Measurements from ENCODE around the gene REG3G. TPM values are rescaled to one million over a fixed set of nuclear protein-coding genes. Genes with fewer than 3 reads are reported as not detected.
"Not testable (repeated sequence)": the region's sequence is repeated elsewhere in the genome, so short reads cannot be mapped to it uniquely, and the experiment has no call there.

The REG3G gene
- total RNA-seq, 2 donors from 2014 or later = not detected

DNA sequence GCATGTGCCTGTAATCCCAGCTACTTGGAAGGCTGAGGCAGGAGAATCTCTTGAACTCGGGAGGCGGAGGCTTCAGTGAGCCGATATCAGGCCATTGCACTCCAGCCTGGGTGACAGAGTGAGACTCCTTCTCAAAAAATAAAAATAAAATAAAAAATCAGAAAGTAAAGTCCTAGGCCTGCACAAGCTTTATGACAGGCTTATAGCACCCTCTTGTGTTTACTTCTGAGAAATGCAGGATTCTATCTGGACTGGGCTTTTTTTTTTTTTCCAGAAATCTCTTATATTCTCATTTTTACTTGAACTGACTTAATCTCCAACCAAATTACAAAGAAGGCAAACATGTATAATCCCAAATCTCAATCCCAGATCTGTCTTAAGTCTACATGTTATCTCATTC lies 26.1 kb upstream of the REG3G start:
- Mint-ChIP-seq H3K4me1 (no peaks in the 10 kb centered on the region), H3K27me3 (peaks cover 6% of the 10 kb centered on the region), H3K4me3 (no peak overlapping the region), H3K9me3 (peaks cover 14% of the 10 kb centered on the region), H3K27ac (no peak overlapping the region), H3K36me3 (ENCODE audit: low read depth) (no peaks in the 10 kb centered on the region)
- no peak for ATAC-seq (replicated peaks)

- Mint-ChIP-seq H3K36me3 (ENCODE audit: low read depth) (no peaks in the 10 kb centered on the region), H3K27me3 (peaks cover 1% of the 10 kb centered on the region), H3K27ac (no peak overlapping the region), H3K4me3 (no peak overlapping the region), H3K9me3 (peaks cover 13% of the 10 kb centered on the region), H3K4me1 (no peaks in the 10 kb centered on the region)
- no peak for ATAC-seq (replicated peaks)
These were observed 25.4 kb upstream of the REG3G start for GRCh38 chr2:79000008-79000576.

DNA sequence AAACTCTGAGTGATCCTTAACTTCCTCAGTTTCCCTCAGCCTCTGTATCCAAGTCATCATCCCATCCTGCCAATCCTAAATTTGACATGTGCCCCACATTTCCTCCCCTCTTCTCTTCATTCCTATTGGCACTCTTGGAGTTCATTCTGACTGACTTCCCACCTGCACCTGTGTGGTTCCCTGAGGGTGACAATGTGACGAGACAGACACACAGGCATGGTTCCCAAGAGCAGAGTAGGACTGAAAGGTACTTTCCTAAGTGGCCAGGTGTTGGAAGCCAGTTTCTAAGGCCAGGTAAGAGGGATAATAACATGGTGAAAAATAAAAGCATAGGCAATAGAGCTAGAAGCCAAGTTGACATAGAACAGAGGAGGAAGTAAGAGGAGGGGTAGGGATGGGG lies 24.2 kb upstream of the REG3G start:
- H3K9me3 Mint-ChIP-seq = peaks cover 13% of the 10 kb centered on the region
- H3K36me3 Mint-ChIP-seq (ENCODE audit: low read depth) = no peaks in the 10 kb centered on the region
- no peak overlapping the region for H3K4me3 Mint-ChIP-seq
- ATAC-seq (replicated peaks) = no peak
- no peak overlapping the region for H3K27ac Mint-ChIP-seq
- no peaks in the 10 kb centered on the region for H3K27me3 Mint-ChIP-seq
- H3K4me1 Mint-ChIP-seq = no peaks in the 10 kb centered on the region

- H3K27me3 Mint-ChIP-seq = no peaks in the 10 kb centered on the region
- H3K27ac Mint-ChIP-seq = no peak overlapping the region
- H3K4me3 Mint-ChIP-seq = no peak overlapping the region
- ATAC-seq (replicated peaks) = no peak
- H3K4me1 Mint-ChIP-seq = no peaks in the 10 kb centered on the region
- H3K9me3 Mint-ChIP-seq = peaks cover 23% of the 10 kb centered on the region
- H3K36me3 Mint-ChIP-seq (ENCODE audit: low read depth) = no peaks in the 10 kb centered on the region
These were observed 20.8 kb upstream of the REG3G start for GRCh38 chr2:79004680-79005079.

DNA sequence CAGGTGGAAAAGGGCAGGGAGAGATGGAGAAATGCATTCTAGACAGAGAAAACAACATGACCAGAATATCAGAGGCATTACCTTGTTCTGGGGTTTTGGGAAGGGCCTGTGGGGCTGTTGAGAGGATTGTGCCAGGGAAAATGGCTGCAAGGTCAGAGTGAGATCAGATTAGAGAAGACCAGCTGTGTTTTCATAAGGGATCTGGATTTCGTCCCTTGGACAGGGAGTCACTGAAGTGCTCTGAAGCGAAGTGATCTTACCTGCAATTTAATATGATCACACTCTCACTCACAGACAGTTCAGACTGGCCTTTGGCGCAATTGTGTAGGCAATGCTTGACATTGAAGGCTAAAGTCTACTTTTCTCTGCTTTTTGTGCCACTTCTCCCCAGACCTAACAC lies 20.3 kb upstream of the REG3G start:
- H3K27me3 Mint-ChIP-seq = no peaks in the 10 kb centered on the region
- no peak overlapping the region for H3K4me3 Mint-ChIP-seq
- peaks cover 25% of the 10 kb centered on the region for H3K9me3 Mint-ChIP-seq
- no peaks in the 10 kb centered on the region for H3K4me1 Mint-ChIP-seq
- no peak overlapping the region for H3K27ac Mint-ChIP-seq
- no peak for ATAC-seq (replicated peaks)
- H3K36me3 Mint-ChIP-seq (ENCODE audit: low read depth) = no peaks in the 10 kb centered on the region

- no peaks in the 10 kb centered on the region for H3K4me1 Mint-ChIP-seq
- H3K36me3 Mint-ChIP-seq (ENCODE audit: low read depth) = no peaks in the 10 kb centered on the region
- peaks cover 27% of the 10 kb centered on the region for H3K9me3 Mint-ChIP-seq
- H3K27ac Mint-ChIP-seq = no peak overlapping the region
- no peak overlapping the region for H3K4me3 Mint-ChIP-seq
- no peak for ATAC-seq (replicated peaks)
- no peaks in the 10 kb centered on the region for H3K27me3 Mint-ChIP-seq
These were observed 16.1 kb upstream of the REG3G start for GRCh38 chr2:79009388-79009787.

- H3K36me3 Mint-ChIP-seq (ENCODE audit: low read depth) = no peaks in the 10 kb centered on the region
- H3K4me3 Mint-ChIP-seq = no peak overlapping the region
- H3K9me3 Mint-ChIP-seq = peaks cover 23% of the 10 kb centered on the region
- no peak for ATAC-seq (replicated peaks)
- H3K27me3 Mint-ChIP-seq = no peaks in the 10 kb centered on the region
- H3K4me1 Mint-ChIP-seq = no peaks in the 10 kb centered on the region
- H3K27ac Mint-ChIP-seq = no peak overlapping the region
These were observed 14.0 kb upstream of the REG3G start for GRCh38 chr2:79011496-79011895.

DNA sequence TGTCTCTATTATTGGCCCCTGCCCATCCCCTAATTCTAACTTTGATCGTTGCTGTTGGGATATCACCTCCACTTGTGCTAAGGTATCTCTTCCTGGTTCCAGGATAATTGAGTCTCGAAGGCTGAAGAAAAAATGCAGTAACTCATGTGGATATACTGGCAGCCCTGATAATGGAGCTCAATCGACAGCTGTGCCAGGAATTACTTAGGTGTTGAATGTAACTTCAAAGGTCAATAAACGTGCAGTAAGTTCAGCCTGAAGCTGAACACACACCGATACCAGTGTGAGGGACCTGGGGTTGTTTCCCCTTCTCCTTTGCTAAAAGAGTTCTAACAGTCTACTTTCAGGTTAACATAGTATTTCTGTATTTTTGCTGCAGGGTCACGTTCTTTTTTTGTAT lies 11.9 kb upstream of the REG3G start:
- H3K36me3 Mint-ChIP-seq (ENCODE audit: low read depth) = no peaks in the 10 kb centered on the region
- no peak overlapping the region for H3K4me3 Mint-ChIP-seq
- ATAC-seq (replicated peaks) = no peak
- H3K27ac Mint-ChIP-seq = no peak overlapping the region
- H3K27me3 Mint-ChIP-seq = no peaks in the 10 kb centered on the region
- peaks cover 17% of the 10 kb centered on the region for H3K9me3 Mint-ChIP-seq
- no peaks in the 10 kb centered on the region for H3K4me1 Mint-ChIP-seq

- Mint-ChIP-seq H3K27me3 (no peaks in the 10 kb centered on the region), H3K36me3 (ENCODE audit: low read depth) (no peaks in the 10 kb centered on the region), H3K27ac (no peak overlapping the region), H3K9me3 (peaks cover 11% of the 10 kb centered on the region), H3K4me3 (no peak overlapping the region), H3K4me1 (no peaks in the 10 kb centered on the region)
- ATAC-seq (replicated peaks) = no peak
These were observed 9.2 kb upstream of the REG3G start for GRCh38 chr2:79016342-79016741.

- H3K4me3 Mint-ChIP-seq = no peak overlapping the region
- peaks cover 9% of the 10 kb centered on the region for H3K9me3 Mint-ChIP-seq
- H3K4me1 Mint-ChIP-seq = no peaks in the 10 kb centered on the region
- H3K27me3 Mint-ChIP-seq = no peaks in the 10 kb centered on the region
- no peaks in the 10 kb centered on the region for H3K36me3 Mint-ChIP-seq (ENCODE audit: low read depth)
- no peak for ATAC-seq (replicated peaks)
- H3K27ac Mint-ChIP-seq = no peak overlapping the region
These were observed 559 bp downstream of the REG3G start for GRCh38 chr2:79026061-79026460.

DNA sequence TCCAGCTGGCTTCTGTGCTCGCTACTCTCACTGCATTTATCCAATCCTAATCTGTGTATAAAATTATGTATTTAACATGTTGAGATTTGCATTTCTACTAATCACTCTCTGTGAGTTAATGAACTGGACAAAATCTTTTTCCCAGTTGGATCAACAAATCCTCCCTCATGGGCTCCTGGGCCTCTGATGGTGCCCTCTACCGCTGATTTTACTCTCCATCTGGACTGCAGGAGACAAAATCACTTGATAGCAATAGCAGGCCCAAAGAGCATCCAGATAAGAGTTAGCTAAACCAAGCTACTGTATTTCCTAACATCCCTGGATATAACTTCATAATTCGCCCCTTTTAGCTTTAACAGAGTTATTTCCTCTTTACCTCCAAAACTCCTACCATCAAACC lies 14.4 kb downstream of the REG3G start:
- no peak overlapping the region for H3K4me3 Mint-ChIP-seq
- no peaks in the 10 kb centered on the region for H3K4me1 Mint-ChIP-seq
- H3K27ac Mint-ChIP-seq = no peak overlapping the region
- no peak for ATAC-seq (replicated peaks)
- peaks cover 8% of the 10 kb centered on the region for H3K9me3 Mint-ChIP-seq
- no peaks in the 10 kb centered on the region for H3K36me3 Mint-ChIP-seq (ENCODE audit: low read depth)
- no peaks in the 10 kb centered on the region for H3K27me3 Mint-ChIP-seq

DNA sequence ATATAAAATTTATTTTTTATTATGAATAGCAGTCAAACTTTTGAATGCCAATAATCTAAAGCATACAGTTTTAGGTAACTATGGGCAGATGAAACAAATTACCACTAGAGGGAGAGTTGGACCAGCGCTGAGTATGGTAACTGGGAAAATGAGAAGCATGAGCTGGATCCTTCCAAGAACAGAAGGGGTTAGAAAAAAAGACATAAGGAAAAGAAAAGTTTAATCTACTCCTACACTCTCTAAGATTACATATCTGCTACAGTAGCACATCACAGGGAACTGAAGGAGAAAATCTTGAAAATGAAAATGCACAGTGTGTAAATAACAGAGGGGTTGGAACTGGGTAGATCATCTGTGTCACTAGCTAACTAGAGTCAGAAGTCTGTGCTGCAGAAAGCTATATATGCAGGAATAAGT lies 15.5 kb downstream of the REG3G start:
- no peak overlapping the region for H3K27ac Mint-ChIP-seq
- no peaks in the 10 kb centered on the region for H3K27me3 Mint-ChIP-seq
- no peak overlapping the region for H3K4me3 Mint-ChIP-seq
- peaks cover 11% of the 10 kb centered on the region for H3K9me3 Mint-ChIP-seq
- no peak for ATAC-seq (replicated peaks)
- H3K4me1 Mint-ChIP-seq = no peaks in the 10 kb centered on the region
- H3K36me3 Mint-ChIP-seq (ENCODE audit: low read depth) = no peaks in the 10 kb centered on the region

GRCh38 chr2:79053486-79053885 lies 28.0 kb downstream of the REG3G start:
- not testable (repeated sequence) for H3K27me3 Mint-ChIP-seq; H3K36me3 Mint-ChIP-seq (ENCODE audit: low read depth); H3K27ac Mint-ChIP-seq; H3K4me3 Mint-ChIP-seq; ATAC-seq (replicated peaks); H3K4me1 Mint-ChIP-seq
- H3K9me3 Mint-ChIP-seq = peaks cover 18% of the 10 kb centered on the region

GRCh38 chr2:79054769-79055168 lies 29.3 kb downstream of the REG3G start:
- H3K4me1 Mint-ChIP-seq; H3K27me3 Mint-ChIP-seq; H3K4me3 Mint-ChIP-seq; ATAC-seq (replicated peaks); H3K36me3 Mint-ChIP-seq (ENCODE audit: low read depth); H3K27ac Mint-ChIP-seq: not testable (repeated sequence)
- peaks cover 15% of the 10 kb centered on the region for H3K9me3 Mint-ChIP-seq

- H3K4me3 Mint-ChIP-seq = no peak overlapping the region
- no peak overlapping the region for H3K27ac Mint-ChIP-seq
- H3K36me3 Mint-ChIP-seq (ENCODE audit: low read depth) = no peaks in the 10 kb centered on the region
- H3K27me3 Mint-ChIP-seq = no peaks in the 10 kb centered on the region
- H3K9me3 Mint-ChIP-seq = peaks cover 13% of the 10 kb centered on the region
- no peak for ATAC-seq (replicated peaks)
- H3K4me1 Mint-ChIP-seq = no peaks in the 10 kb centered on the region
These were observed 39.7 kb downstream of the REG3G start for GRCh38 chr2:79065201-79065600.

GRCh38 chr2:79071078-79071477 lies 45.6 kb downstream of the REG3G start:
- no peaks in the 10 kb centered on the region for H3K27me3 Mint-ChIP-seq
- H3K4me1 Mint-ChIP-seq = no peaks in the 10 kb centered on the region
- no peak overlapping the region for H3K27ac Mint-ChIP-seq
- peaks cover 27% of the 10 kb centered on the region for H3K9me3 Mint-ChIP-seq
- no peak overlapping the region for H3K4me3 Mint-ChIP-seq
- no peaks in the 10 kb centered on the region for H3K36me3 Mint-ChIP-seq (ENCODE audit: low read depth)
- ATAC-seq (replicated peaks) = no peak
